HG03095 (cell line): ENCODE data around the gene SPTLC3.
"Not testable (repeated sequence)": the region's sequence is repeated elsewhere in the genome, so short reads cannot be mapped to it uniquely, and the experiment has no call there.

Experiments used
- ATAC-seq: cut with Tn5 transposase; IDR thresholded peaks from one replicate; pipeline ENCODE4 v1.9.1; 2021; ENCODE audit warnings: moderate library complexity; ENCODE audit not compliant: unreplicated experiment

The SPTLC3 gene

DNA sequence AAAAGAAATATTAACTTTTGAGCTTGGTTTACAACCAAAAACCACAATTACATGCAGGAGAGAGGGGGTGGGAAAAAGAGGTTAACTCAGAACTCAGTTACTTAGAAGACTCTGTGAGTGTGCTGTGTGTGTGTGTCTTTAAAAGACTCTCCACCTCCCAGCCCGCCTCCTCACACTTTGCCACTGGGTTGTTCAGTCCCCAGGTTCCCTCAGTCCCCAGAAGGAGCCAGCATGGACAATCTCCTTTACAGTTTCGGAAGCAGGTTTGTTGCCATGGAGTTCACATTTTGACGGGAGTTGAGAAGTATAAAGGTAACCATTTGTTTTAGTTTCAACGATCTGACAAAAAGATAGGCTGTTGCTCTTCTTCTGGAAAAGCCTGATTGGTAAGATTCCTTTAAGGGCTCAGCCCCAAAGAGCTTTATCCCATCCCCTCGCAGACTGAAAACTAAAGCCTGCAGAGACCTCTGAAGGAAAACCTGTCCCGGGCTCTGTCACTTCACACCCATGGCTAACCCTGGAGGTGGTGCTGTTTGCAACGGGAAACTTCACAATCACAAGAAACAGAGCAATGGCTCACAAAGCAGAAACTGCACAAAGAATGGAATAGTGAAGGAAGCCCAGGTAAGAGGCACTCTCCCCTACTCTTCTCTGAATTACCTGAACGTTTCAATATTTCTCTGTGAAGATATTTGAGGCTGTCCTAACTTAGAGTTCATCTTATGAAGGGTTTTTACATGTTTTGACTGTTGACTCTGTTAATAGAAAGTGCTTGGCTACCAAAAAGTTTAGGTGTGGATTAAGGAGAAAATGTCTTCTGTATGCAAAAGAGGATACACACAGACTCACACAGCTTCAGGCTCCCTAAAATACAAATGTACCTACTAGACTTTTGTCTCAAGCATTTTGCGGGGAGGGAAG is at the start of gene SPTLC3:
Gene SPTLC3 (plus strand): TSS at position 212 of the 921 bp plus-strand sequence. CDS start 296 bp downstream, at position 508.
- ATAC-seq, result peak; percentile 36

DNA sequence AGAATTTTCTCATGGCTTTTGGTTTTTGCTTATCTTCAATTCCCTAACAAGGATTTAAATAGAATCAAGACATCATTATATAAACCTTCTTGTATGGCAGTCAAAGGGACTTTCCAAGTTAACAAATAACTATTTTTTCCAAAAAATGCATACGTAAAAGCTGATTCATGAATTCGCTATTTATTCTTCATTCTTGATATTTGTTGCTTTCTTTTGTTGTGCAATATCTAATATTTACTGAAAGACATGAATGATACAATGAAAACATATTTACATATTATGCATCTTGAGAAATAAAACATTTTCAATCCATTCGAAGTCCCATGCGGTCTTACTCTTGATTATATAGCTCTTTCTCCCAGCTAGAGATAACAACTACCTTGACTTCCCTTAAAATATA is 47.0 kb upstream of the SPTLC3 start:
- no peak for ATAC-seq

DNA sequence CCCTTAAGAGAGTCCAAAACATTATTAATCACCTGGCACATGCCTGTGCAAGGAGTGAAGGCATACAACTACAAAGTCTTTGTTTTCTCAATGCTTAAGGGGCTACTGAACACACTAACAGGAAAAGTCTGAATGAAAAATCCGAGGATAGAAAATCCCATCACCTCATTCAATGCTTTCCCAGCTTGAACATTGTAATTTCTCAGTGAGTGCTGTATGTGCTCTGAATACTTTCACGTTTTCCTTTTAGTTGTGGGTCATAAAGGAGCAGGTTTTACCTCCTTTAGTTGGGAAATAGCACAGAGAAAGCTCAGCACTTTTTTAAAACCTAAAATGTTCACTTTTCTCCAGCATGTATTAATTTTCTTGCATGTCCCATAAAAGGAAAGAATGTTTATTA is 45.9 kb upstream of the SPTLC3 start:
- ATAC-seq, result no peak

DNA sequence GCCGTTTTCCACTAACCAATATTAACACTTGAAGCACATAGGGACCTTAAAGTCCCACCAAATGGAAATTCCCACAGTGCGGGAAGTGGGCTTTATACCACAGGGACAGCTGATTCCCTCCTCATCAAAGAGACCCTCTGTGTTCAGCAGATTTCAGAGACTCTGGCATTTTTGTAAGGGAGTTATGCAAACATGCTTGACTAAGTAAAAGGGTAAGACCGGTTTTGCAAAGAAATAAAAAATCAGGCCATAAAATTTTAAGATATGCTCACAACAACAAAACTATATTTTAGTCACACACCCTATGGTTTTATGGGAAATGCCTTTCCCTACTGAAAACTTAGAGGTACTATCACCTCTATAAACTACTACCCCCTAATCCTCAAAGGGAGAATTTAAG is 45.4 kb upstream of the SPTLC3 start:
- ATAC-seq, result no peak

DNA sequence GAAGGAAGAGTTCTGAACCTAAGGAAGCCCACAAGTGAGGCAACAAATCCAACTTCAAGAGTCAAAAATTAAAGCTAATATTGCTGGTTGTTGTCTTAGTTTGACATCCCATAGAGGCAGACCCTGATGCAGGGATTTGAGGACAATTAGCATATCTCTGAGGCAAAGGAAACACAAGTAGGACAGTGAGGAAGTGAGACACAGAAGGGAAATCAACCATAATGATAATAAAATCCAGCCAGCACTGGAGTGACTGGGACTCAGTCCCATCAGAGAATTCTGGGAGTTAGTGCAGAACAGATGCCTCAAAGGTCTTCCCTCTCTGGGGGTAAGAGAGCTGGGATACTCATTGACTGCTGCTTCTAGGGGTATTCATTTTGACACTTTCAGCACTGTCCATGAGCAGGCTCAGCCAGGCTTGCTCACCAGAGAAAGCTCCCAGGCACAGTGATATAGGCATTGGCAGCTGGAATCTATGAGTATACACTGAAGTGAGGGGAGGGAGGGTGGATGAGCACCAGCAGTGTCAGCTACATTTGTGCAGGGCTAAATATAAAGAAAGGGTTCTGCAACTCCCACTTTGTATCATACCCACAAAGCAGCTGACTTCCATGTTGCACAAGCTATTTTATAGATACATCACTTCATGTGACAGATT is 43.4 kb upstream of the SPTLC3 start:
- ATAC-seq, result no peak

DNA sequence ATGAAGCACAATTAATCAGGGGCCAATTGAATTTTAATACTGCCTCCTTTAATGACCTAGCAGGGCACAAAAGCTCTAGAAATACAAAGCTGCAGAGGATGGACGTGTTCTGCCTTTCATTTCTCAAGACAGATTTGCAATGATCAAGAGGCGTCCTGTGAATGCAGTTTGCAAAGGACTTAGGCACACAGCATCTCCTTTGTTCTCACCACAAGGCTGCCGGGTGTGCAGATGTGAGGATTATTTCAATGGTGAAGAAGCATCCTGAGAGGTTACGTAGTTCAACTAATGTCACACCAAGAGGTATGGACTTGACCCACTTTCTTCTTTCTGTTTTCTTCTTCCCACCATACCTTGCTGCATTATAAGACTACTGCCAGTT is 42.9 kb upstream of the SPTLC3 start:
- ATAC-seq, result no peak

DNA sequence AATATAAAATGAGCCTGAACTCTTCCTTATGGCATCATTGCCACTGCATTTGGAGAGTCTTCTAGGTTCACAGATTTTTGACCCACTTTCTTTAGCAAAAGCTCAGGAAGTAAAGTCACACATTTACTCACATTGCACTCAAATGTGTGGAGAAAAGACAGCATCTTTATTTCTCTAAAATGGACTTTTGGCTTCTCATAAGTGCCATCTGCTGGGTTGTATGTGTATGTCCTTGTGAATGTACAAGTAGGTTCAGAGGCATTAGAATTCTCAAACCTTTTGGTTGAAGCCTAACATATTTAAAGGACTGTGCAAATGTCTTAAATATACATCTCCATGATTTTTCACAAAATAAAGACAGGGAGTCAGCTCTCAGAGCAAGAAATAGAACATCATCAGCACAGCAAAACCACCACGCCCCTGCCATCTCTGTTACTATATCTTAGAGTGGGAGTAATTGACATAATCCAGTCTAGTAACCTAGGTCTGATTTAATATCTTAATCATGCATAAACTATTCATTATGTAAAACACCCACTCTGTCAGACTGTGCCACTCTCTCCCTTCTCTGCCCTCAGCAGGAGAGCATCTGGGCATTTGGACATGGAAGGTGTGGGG is 42.2 kb upstream of the SPTLC3 start:
- ATAC-seq, result no peak

DNA sequence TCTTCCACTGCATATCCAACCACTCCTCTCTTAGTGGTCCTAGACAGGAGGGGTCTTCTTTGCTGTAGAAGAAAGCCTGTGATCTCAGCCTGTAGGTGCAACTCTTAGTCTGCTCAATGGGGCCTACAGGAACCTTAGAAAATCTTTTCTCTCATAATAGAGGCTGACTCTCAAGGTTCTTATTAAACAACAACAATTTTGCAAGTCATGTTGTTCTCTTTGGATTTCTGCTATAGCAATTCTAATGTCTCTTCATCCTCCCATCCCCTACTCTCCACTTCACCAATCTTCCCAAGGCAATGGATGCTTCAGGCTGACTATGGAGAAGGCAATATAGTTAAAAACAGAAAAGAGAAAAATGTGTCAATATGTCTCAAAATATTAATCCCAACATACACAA is 40.8 kb upstream of the SPTLC3 start:
- no peak for ATAC-seq

DNA sequence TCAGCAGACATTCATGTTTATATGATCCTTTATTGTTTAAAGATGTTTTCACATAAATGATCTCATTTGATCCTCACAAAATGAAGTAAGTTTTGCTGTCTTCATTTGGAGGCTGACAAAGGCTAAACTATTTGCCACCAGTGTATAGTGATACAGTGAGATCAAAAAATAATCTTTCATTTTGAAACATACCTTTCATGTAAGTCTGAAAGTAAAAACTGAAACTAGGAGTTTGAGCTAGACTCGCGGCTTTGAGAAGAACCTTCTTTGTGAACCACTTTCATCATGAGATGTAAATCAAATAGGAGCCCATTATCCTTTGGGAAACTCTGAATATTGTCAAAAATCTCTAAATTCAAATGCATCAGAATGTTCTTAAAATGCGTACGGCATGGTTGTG is 40.3 kb upstream of the SPTLC3 start:
- no peak for ATAC-seq

DNA sequence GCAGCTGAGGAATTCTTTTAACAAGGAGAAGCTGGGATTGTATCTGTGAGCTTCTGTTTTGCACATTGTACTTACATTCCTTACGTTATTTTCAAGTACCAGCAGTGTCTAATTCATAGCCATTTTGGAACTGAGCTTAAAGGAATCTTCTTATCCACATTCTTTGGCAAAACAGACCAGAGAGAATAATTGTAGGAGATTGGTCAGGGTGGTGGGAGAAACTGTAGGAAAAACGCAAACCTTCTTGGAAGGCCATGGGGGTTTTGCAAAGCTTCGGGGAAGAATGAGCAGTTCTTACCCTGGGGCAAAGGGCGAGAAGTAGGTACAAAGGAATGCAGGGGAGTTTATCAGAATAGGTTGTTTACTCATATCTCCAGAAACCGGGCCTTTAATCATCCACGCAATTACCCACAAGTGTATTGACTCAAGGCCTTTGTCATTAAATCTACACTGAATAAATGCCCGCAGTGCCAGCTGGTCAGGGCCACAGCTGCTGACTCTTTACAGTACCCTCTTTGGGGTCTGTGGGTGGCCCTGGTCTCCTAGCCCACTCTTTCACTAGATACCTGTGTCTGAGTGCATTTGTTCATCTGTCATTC is 39.6 kb upstream of the SPTLC3 start:
- no peak for ATAC-seq

DNA sequence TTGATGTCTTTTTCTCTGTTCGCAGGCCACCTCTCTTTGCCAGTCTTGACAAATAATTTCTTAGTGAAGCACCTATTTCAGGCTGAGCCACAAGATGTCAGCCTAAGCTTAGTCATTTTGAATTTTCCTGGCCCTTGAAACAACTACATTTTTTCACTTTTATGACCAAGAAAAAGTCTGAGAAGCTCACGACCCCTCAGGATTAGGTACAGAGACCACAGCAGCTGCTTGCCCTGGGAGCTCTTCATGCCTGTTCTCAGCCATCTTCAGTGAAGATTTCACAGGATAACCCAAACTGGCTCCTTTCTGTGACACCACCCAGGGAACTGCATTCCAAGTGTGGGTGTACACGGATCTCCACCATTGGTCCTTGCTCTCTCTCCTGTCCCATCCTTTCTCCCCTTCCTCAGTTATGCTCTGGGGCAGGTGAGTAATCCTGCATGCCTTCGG is 38.4 kb upstream of the SPTLC3 start:
- no peak for ATAC-seq

DNA sequence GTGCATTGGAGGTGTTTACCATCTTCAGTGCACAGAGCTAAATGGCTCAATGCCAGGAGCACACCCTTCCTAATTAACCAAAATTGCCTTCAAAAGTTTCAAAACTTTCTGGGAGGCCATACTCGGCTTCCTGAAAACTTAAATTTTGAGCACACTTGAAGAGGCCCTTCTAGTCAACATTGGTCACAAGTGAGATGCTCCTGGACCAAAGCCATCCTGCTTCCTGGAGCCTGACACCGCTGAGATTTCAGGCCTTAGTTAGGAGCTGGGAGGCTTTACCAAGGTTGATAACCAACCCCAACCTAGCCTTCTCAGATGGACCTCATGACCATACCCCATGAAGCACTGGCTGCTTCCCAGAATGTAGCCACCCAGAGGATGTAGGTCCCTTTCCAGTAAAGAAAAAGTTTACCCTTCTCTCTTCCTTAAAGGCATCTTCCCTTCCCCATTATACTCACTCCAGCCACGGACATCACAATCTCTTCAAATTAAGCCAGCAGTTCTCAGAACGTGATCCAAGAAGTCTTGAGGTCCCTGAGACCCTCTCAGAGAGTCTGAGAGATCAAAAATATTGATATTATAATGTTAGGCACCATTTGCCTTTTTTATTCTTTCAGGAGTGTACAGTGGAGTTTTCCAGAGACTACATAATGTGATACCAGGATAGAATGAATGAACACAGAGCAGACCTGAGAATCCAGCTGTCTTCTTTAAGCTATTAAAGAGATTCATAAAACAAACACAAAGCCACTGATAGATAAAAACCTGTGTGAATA is 32.8 kb upstream of the SPTLC3 start:
- no peak for ATAC-seq

DNA sequence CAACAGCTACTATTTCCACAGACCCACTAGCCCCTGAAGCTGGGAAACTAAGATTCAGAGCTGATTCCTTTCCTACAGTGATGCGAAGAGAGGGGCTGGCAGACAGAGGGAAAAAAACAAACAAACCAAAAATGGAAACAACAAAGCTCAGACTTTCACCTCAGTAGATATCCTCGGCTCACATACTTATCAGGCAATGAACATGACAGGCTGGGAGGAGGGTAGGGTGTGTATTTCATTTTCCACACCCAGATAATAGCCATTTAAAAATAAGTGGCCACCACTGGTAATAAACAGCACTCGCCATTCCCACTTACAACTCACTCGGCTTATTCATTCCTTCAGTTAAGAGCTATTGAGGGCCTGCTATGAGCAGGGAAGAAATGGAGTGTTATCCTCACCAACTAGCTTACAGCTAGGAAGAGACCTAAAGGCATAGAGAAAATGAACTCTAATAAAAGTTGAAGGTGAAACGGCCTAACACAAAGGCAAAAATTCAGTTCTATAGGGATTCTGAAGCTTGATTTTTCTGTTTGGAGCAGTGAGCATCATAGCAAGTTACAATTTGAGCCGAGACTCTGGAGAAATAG is 32.0 kb upstream of the SPTLC3 start:
- ATAC-seq, result no peak

DNA sequence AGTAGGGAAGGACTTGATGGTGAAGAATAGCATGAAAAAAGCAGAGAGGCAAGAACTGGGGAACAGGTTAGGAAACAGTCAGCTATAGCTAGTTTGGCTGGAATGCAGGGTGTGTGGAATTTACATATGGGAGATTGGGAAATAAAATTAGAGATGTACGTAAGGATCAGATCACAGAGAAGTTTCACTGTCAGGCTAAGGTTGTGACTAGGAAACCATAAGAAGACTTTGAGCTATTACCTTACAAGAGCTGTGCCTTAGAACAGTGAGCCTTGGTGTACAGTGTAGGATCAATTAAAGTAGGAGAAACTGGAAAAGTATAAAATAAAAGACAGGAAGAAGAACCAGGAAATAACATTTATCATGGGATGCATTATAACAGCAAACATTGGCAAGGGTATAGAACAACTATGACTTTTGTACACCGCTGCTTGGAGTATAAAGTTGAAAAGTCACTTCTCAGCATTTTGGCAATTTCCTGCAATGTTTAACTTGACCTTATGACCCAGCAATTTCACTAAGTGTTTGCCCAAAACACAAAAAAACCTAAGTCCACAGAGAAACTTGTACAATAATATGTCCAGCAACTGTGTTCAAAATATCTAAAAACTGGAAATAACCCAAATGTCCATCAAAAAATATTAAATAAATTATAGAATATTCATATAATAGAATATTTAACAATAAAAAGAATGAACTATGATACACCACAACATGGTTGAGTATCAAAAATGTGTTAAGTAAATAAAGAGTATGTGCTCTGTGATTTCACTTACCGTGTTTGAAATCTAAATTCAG is 31.2 kb upstream of the SPTLC3 start:
- ATAC-seq, result no peak

DNA sequence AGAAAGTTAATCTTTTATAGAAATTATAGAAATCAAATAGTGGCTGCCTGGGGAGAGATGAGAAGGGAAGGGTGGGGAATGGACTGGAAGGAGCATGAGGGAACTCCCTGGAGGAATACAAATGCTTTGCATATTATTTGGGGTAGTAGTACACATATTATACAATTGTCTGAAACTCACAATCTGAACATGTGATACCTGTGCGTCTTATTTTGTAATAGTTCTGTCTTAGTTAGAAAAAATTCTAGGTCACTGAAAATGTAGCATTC is 30.7 kb upstream of the SPTLC3 start:
- no peak for ATAC-seq

DNA sequence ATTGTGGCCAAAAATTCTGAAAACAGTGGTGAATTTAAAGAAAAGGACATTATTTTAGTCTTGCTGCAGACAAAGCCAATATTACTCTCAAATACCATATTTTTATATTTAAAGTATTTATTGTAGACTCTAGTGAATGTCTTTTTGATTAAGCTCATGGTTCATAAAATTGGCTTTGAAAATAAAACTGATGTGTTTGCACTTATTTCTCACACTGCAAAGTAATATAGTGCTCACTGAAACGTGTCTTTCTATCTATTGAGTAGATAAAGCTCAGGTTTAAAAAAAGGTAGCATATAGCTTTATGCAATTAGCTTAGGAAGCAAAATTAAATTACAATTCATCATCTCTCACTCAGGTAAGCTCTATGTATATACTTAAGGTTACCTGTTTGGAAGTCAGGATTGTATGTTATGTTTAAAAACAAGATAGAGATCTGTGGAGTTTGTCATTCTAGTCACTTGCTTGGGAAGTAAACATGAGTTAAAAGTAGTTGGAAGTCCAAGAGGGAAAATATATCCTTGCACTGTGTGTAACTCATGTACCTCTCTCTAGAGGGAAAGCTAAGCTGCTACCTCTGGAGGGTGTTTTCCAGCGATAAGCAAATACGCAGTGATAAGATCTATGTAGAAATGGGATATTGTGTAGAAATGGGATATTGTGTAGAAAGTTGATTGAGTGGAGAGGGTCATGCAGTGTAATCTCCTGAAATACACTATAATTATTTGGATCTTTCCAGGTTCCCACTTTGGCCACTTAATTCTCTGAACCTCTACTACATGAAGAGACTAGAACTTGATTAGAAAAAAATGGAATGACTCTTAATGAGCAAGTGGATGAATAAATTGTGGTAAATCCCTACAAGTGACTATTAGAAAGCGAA is 29.9 kb upstream of the SPTLC3 start:
- ATAC-seq, result no peak

DNA sequence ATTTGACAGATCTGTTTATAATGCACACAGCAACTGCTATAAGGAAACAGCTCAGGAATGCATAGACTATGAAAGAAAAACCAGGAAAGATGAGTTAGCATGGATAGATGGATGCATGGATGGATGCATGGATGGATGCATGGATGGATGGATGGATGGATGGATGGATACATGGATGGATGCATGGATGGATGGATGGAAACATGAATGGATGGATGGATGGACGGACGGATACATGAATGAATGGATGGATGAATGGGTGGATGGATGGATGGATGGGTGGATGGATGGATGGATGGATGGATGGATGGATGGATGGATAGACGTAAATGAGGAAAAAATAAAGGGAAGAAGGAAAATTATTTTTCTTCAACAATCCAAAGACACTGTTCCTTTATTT is 29.1 kb upstream of the SPTLC3 start:
- not testable (repeated sequence) for ATAC-seq

DNA sequence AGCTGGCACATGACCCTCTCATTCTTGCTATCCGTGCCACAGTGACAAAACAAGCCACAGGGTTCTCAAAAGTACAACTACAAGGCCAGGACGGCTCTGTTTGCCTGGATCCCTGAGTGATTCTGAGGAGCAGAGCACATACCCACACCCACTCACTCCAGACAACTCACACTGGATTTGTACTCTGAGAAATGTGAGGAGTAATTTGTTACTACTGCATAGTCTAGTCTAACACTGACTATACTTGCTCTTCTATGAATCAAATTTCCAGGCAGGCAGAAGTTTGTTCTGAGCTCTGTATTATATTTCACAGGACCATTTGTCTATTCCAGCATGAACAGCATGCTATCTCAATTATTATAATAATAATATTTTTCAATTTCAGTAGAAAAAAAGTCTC is 26.7 kb upstream of the SPTLC3 start:
- ATAC-seq, result no peak
